ENCODE data around the gene PSMG4.

PSMG4 gene

DNA sequence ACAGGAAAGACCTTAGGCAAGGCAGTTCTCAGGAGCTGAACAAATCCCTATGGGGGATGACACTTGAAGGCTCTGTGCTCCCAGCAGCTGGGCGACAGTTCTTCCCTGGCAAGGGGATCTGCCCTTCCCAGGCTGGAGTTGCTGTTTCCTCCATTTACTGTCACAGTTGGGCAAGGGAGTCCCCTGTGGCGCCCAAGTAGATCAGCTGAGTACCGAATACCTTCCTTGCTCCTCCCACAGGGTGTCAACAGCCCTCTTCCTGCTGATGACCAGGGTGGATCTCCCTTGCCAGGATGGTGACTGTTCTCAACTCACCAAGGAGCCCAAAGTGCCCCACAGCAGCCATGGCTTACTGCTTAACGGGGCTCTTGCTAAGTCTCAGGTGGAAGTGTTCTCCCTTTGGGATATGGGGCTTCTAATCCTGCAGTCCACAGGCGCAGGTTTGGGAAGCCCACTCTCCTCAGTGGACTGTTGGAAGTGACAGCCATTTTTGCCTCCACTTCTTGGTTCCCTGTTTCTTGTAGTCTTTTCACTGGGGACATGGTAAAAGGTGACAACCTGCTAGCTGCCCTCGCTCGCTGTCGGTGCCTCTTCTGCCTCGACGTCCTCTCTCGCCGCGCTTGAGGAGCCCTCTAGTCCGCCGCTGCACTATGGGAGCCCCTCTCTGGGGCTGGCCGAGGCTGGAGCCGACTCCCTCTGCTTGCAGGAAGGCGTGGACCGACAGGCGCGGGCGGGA lies 5.7 kb upstream of the PSMG4 start:
- DNase-seq = no peak

GRCh38 chr6:3253597-3253961 lies 5.2 kb upstream of the PSMG4 start:
- DNase-seq = no peak

DNA sequence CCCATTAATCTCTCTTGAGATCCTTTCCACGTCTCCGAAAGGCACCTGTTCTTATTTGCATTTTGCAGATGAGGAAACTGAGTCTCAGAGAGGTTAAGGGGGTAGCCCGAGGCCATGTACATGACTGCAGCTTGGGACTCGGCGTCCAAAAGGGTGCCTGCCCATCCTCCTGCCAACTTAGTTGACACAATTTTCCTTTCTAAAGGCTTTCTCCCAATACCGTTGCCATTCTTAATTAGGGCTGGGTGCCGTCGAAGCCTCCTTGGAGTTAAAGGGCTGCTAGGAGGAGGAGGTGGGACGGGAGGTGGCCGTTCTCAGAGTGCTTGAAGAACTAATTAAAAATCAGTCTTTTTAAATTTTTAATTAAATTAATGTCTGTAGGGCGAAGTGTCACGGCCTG lies 546 bp upstream of the PSMG4 start:
- DNase-seq = no peak

- DNase-seq = peak; percentile 44
Measured at GRCh38 chr6:3259491-3259958, 778 bp downstream of the PSMG4 start.

DNA sequence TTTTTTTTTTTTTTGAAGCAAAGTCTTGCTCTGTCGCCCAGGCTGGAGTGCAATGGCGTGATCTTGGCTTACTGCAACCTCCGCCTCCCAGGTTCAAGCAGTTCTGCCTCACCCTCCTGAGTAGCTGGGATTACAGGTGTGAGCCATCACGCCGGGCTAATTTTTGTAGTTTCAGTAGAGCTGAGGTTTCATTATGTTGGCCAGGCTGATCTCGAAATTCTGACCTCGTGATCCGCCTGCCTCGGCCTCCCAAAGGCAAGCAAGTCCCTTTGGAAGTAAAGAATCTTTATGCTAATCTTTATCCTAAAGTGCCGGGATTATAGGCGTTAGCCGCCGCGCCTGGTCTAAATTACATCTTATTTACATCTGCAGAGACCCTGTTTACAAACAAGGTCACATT lies 1.5 kb downstream of the PSMG4 start:
- DNase-seq = no peak

DNA sequence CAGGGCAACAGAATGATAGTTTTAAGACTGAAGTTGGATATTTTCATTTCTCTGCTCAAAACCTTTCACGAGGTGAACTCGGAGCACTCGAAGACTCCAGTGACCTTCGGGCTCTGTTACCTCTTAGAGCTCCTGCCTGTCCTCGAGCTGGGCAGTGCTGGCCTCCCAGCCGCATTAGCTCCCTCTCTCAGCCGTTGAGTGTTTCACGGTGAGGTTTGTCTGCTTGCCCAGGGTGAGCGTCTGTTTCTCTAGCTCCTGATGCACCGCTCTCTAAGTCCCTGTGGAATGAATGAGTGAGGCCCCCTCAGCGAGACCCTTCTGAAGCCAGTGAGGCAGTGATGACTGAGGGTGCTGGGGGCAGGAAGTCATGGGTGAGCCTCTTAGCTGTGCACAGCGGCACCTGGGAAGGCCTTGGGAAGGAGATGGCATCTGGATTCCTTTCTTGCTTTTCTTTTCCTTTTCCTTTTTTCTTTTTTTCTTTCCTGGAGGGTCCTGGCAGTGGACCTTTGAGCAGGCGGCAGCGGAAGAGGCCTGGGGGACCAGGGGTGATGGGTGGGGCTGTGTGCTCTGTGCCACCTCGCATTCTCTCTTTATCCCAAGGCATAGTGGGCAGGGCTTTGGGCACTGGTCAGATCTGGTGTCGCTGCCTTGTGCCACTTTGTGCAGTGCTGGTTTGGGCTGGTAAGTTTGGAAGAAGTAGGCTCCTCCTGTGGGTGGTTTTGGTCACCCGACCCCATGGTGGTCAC lies 2.2 kb downstream of the PSMG4 start:
- DNase-seq = no peak

- DNase-seq = no peak
Measured at GRCh38 chr6:3261518-3261820, 2.7 kb downstream of the PSMG4 start.

- no peak for DNase-seq
Measured at GRCh38 chr6:3261921-3262320, 3.2 kb downstream of the PSMG4 start.

DNA sequence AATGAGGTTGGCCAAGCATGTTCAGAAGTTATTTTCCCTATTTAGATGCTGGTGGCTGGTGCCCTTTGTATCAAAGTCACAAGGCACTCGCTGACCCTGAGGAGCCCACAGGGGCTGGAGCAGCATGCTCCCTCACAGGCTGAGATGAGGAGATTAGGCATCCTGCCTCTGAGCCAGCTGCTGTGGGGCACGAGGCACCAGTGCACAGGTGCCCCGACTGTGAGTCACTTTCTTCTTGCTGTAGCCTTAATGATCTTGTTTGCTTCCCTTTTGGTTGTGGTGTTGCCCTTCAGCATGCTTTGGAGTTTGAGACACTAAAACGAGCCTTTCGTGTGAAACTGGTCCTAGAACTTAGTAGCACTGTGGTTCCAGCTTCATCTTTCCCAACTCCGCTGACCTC lies 4.3 kb downstream of the PSMG4 start:
- no peak for DNase-seq

GRCh38 chr6:3264356-3264755 lies 5.6 kb downstream of the PSMG4 start:
- DNase-seq = no peak

GRCh38 chr6:3265671-3266070 lies 6.9 kb downstream of the PSMG4 start:
- peak; percentile 62 for DNase-seq

- DNase-seq = no peak
Measured at GRCh38 chr6:3266170-3266569, 7.4 kb downstream of the PSMG4 start.

- DNase-seq = no peak
Measured at GRCh38 chr6:3267162-3267561, 8.4 kb downstream of the PSMG4 start.

DNA sequence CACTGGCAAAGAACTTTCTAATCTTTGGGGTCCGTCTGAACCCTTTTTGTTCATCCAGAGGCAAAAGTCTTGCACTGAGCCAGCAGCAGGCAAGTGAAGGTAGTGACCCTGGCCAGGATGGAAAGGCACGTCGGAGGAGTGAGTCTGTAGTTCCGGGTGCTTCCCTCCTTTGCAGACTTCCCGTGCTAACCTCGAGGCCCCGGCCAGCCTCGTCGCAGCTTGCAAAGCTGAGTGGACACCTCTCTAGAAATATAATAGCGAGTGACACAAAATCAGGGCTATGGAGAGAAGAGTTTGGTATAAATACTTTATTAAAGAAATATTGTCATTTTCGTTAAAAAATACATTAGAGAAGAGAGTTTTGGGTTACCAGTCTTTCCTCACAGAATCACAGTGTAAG lies 9.9 kb downstream of the PSMG4 start:
- DNase-seq = no peak

GRCh38 chr6:3269281-3269975 lies 10.7 kb downstream of the PSMG4 start:
- DNase-seq = no peak

GRCh38 chr6:3270258-3270657 lies 11.5 kb downstream of the PSMG4 start:
- no peak for DNase-seq

GRCh38 chr6:3271756-3272155 lies 13.0 kb downstream of the PSMG4 start:
- DNase-seq = no peak

- DNase-seq = no peak
Measured at GRCh38 chr6:3272911-3273547, 14.3 kb downstream of the PSMG4 start.

- DNase-seq = no peak
Measured at GRCh38 chr6:3273707-3274521, 15.2 kb downstream of the PSMG4 start.

DNA sequence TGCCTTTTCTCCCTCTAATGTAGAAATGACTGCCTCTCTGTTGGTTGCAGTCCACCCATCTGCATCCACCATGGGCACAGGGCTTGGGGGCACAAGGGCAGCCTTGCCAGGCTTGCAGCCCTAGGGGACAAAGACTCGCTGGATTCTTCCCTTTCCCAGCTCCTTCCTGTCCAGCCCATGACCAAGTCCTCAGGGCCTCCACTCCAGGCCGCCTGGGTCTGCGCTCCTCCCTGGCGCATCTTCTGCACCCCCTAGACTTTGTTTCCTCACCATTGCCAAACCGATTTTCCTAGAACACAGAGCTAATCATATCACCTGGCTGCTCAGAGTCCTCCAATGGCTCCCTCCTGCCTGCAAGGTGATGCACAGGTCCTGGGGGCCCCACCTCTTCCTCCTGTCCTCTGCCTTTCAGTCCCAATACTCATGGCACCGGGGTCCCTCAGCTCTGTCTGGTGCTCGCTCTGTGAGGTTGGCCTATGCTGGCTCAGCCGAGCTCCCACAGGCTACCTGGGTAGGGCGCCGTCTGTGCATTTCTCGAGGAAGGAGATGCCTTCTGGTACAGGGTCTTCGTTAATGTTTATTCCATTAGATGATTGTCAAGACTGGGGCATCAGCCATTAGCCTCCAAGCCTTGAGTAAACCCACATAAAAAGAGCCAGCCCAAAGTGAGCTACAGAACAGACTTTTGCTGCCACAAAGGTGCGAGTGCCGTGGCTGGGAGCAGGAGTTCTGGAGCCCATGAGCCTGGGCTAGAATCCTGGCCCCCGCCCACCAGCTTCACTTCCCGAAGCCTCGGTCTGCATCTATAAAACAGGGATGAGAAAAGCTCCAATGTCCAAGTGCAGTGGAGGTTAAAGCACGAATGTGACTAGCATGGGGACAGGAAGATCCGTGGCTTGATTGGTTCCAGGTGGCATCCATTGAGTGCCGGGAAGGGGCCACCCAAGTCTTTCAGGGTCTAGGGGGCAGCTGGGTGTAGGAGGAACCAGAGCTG lies 17.7 kb downstream of the PSMG4 start:
- no peak for DNase-seq

GRCh38 chr6:3277251-3277650 lies 18.5 kb downstream of the PSMG4 start:
- DNase-seq = no peak
